Thyroid gland (tissue), 4 donors: ENCODE results near the gene WIPF2.

Experiments used
- POLR2A ChIP-seq, 2 donors: fragments of 450-650 bp; IDR thresholded peaks; one replicate each; pipeline ENCODE4 v1.6.1; 2017; ENCODE audit warnings: antibody characterized with exemption in 2 of 2, mild to moderate bottlenecking in 2 of 2, moderate library complexity in 1 of 2
- TF ChIP-seq, protein P1 (sequence below), 6 experiments: fragments of 200-600 bp in 3 of 6; fragments of 450-650 bp in 3 of 6; sonication (generic) in 3 of 6; IDR thresholded peaks; one replicate each; pipeline ENCODE4 v1.5.1; 2016 to 2019; ENCODE audit warnings: antibody characterized with exemption in 6 of 6, mild to moderate bottlenecking in 2 of 6, inconsistent platforms in 1 of 6, moderate library complexity in 1 of 6

DNA sequence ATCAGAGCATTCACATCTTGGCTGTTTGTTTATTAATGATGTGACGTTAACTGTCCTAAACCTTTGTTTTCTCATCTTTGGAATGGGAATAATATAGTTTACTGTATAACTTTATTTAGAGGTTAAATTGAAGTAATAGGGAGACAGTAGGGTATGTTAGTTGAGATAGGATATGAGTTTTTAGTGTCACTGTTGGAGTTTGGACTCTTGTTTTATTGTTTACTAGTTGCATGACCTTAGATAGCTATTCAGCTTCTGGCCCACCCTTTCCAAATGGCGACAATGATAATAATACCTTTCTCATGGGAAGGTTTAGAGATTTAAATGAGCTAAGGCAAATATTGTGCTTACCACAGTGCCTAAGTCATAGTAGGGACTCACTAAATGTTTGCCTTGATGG is 40.4 kb downstream of the WIPF2 start:
- TF ChIP-seq, protein P1, sequence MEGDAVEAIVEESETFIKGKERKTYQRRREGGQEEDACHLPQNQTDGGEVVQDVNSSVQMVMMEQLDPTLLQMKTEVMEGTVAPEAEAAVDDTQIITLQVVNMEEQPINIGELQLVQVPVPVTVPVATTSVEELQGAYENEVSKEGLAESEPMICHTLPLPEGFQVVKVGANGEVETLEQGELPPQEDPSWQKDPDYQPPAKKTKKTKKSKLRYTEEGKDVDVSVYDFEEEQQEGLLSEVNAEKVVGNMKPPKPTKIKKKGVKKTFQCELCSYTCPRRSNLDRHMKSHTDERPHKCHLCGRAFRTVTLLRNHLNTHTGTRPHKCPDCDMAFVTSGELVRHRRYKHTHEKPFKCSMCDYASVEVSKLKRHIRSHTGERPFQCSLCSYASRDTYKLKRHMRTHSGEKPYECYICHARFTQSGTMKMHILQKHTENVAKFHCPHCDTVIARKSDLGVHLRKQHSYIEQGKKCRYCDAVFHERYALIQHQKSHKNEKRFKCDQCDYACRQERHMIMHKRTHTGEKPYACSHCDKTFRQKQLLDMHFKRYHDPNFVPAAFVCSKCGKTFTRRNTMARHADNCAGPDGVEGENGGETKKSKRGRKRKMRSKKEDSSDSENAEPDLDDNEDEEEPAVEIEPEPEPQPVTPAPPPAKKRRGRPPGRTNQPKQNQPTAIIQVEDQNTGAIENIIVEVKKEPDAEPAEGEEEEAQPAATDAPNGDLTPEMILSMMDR (IDR thresholded peaks at IDR 0.05), result no peak
- no peak for TF ChIP-seq POLR2A (IDR thresholded peaks at IDR 0.05)
